Measurements from ENCODE around the gene GSE1. TPM values are rescaled to one million over a fixed set of nuclear protein-coding genes. Genes with fewer than 3 reads are reported as not detected.

The GSE1 gene
- polyA plus RNA-seq, 1 donor (not counting 4 experiments of a cell fraction or from before 2014, with no cell fraction given): 5.0 TPM

- Histone ChIP-seq H4K20me1 (ENCODE audit: control insufficient read depth, extremely low read depth, insufficient read depth, low read length) (no peaks in the 10 kb centered on the region), H3K27me3 (ENCODE audit: control insufficient read depth, extremely low read depth, insufficient read depth, low read length) (no peaks in the 10 kb centered on the region), H2AFZ (ENCODE audit: control insufficient read depth, low read length) (no peak overlapping the region), H3K4me1 (ENCODE audit: control insufficient read depth, extremely low read depth, insufficient read depth, low read length) (no peaks in the 10 kb centered on the region), H3K9me3 (ENCODE audit: control insufficient read depth, low read depth, low read length) (no peaks in the 10 kb centered on the region), H3K36me3 (ENCODE audit: control insufficient read depth in 2 of 2, extremely low read depth in 1 of 2, insufficient read depth in 2 of 2, low read length in 2 of 2) (peaks cover 18 to 19% of the 10 kb centered on the region in 2 experiments), H3K4me2 (ENCODE audit: control insufficient read depth, extremely low read depth, insufficient read depth, low read depth, low read length) (no peak overlapping the region), H3K27ac (ENCODE audit: control insufficient read depth, insufficient read depth, low read length) (no peak overlapping the region), H3K4me3 (ENCODE audit: control insufficient read depth in 2 of 3, extremely low read depth in 1 of 3, insufficient read depth in 2 of 3, low read depth in 1 of 3, low read length in 3 of 3) (no peak overlapping the region), H3K9ac (ENCODE audit: control insufficient read depth, extremely low read depth, insufficient read depth, low read length) (no peak overlapping the region), H3K9me1 (ENCODE audit: control insufficient read depth, extremely low read depth, insufficient read depth, low read length) (no peaks in the 10 kb centered on the region), H3K79me2 (ENCODE audit: control insufficient read depth, insufficient read depth, low read length) (no peaks in the 10 kb centered on the region)
- no peak for FAIRE-seq
- TF ChIP-seq CTCF (optimal IDR thresholded peaks at IDR 0.05 in 1 of 3, IDR thresholded peaks at IDR 0.05 in 1 of 3, conservative IDR thresholded peaks at IDR 0.05 in 1 of 3; ENCODE audit: extremely low read depth in 1 of 3, insufficient read depth in 2 of 3, low read length in 3 of 3) (no peak), EZH2 (IDR thresholded peaks at IDR 0.05; ENCODE audit: low read length) (no peak)
- no peak for DNase-seq (ENCODE audit: low read depth, low spot score)
- dilution Hi-C loops (cut with MboI; ENCODE audit: extremely low pct_ligation_motif_present, low sequenced_read_pairs): no loop called here
Observed at GRCh38 chr16:85674418-85674755, 61.3 kb downstream of the GSE1 start.

DNA sequence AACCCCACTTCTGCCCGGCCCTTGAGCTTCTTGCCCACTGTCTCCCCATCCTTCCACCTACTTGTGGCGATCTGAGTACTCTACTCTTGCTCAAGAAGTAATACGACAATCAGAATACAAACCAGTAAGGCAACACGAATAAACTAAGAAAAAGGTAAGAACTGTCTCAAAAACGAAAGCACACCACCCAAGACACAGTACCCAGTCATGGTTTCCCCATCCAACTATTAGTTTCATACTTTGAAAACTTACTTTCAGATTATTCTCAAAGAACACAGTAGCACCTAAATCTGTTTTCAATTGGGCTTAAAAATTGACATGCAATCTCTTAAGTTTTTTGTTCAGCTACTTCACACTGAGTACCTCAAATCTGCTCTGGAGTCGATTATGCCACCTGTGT, 61.7 kb downstream of the GSE1 start:
- Histone ChIP-seq H2AFZ (ENCODE audit: control insufficient read depth, low read length) (no peak overlapping the region), H4K20me1 (ENCODE audit: control insufficient read depth, extremely low read depth, insufficient read depth, low read length) (no peaks in the 10 kb centered on the region), H3K4me2 (ENCODE audit: control insufficient read depth, extremely low read depth, insufficient read depth, low read depth, low read length) (no peak overlapping the region), H3K9me3 (ENCODE audit: control insufficient read depth, low read depth, low read length) (no peaks in the 10 kb centered on the region), H3K27ac (ENCODE audit: control insufficient read depth, insufficient read depth, low read length) (no peak overlapping the region), H3K9ac (ENCODE audit: control insufficient read depth, extremely low read depth, insufficient read depth, low read length) (no peak overlapping the region), H3K4me3 (ENCODE audit: control insufficient read depth in 2 of 3, extremely low read depth in 1 of 3, insufficient read depth in 2 of 3, low read depth in 1 of 3, low read length in 3 of 3) (no peak overlapping the region), H3K36me3 (ENCODE audit: control insufficient read depth in 2 of 2, extremely low read depth in 1 of 2, insufficient read depth in 2 of 2, low read length in 2 of 2) (peaks cover 18 to 19% of the 10 kb centered on the region in 2 experiments), H3K9me1 (ENCODE audit: control insufficient read depth, extremely low read depth, insufficient read depth, low read length) (no peaks in the 10 kb centered on the region), H3K27me3 (ENCODE audit: control insufficient read depth, extremely low read depth, insufficient read depth, low read length) (no peaks in the 10 kb centered on the region), H3K79me2 (ENCODE audit: control insufficient read depth, insufficient read depth, low read length) (no peaks in the 10 kb centered on the region), H3K4me1 (ENCODE audit: control insufficient read depth, extremely low read depth, insufficient read depth, low read length) (no peaks in the 10 kb centered on the region)
- FAIRE-seq: no peak
- DNase-seq (ENCODE audit: low read depth, low spot score): no peak
- TF ChIP-seq CTCF (optimal IDR thresholded peaks at IDR 0.05 in 1 of 3, IDR thresholded peaks at IDR 0.05 in 1 of 3, conservative IDR thresholded peaks at IDR 0.05 in 1 of 3; ENCODE audit: extremely low read depth in 1 of 3, insufficient read depth in 2 of 3, low read length in 3 of 3): no peak
- no peak for TF ChIP-seq EZH2 (IDR thresholded peaks at IDR 0.05; ENCODE audit: low read length)
- dilution Hi-C loops (cut with MboI; ENCODE audit: extremely low pct_ligation_motif_present, low sequenced_read_pairs): no loop called here

Data from keratinocyte (primary cell).